ENCODE data around the gene ARHGEF28.

DNA sequence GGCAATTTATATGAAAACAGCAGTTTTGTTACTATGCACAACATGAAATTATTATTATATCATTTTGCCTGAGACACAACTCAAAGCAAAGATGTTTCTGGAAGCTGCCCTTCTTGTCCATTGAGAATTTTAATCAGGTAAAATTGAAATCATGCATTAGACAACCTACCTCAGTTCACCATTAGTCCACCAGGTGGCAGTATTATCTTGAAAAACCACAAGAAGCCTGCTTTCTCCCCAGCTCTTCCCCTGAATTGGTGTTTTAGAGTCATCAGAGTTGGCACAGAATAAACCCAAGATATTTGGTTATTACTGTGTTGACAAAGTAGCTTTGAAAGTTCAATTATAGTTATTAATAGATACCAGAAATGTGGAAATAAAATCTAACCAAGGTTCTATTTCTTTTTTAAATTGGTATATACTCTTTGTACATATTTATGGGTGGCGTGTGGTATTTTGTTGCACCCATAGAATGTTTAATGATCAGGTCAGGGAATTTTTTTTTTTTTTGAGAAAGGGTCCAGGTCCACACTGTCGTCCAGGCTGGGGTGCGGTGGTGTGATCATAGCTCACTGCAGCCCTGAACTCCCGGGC, 34.8 kb upstream of the ARHGEF28 start:
- no peak for TF ChIP-seq NFE2L2 (IDR thresholded peaks at IDR 0.05; ENCODE audit: low read depth, low read length)
- TF ChIP-seq POLR2A (IDR thresholded peaks at IDR 0.05; ENCODE audit: low read depth, low read length), result no peak
- peak; percentile 98 for TF ChIP-seq SMC3 (IDR thresholded peaks at IDR 0.05; ENCODE audit: low read depth, low read length)
- no peak for TF ChIP-seq RFX5 (IDR thresholded peaks at IDR 0.05; ENCODE audit: low read depth, low read length)
- TF ChIP-seq FOS (IDR thresholded peaks at IDR 0.05; ENCODE audit: low read depth, low read length), result no peak
- TF ChIP-seq, protein P1, sequence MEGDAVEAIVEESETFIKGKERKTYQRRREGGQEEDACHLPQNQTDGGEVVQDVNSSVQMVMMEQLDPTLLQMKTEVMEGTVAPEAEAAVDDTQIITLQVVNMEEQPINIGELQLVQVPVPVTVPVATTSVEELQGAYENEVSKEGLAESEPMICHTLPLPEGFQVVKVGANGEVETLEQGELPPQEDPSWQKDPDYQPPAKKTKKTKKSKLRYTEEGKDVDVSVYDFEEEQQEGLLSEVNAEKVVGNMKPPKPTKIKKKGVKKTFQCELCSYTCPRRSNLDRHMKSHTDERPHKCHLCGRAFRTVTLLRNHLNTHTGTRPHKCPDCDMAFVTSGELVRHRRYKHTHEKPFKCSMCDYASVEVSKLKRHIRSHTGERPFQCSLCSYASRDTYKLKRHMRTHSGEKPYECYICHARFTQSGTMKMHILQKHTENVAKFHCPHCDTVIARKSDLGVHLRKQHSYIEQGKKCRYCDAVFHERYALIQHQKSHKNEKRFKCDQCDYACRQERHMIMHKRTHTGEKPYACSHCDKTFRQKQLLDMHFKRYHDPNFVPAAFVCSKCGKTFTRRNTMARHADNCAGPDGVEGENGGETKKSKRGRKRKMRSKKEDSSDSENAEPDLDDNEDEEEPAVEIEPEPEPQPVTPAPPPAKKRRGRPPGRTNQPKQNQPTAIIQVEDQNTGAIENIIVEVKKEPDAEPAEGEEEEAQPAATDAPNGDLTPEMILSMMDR (conservative IDR thresholded peaks at IDR 0.05; ENCODE audit: low read depth, low read length), result peak; percentile 88
- TF ChIP-seq RCOR1 (IDR thresholded peaks at IDR 0.05; ENCODE audit: insufficient replicate concordance, low read length), result no peak
- TF ChIP-seq, protein P2, sequence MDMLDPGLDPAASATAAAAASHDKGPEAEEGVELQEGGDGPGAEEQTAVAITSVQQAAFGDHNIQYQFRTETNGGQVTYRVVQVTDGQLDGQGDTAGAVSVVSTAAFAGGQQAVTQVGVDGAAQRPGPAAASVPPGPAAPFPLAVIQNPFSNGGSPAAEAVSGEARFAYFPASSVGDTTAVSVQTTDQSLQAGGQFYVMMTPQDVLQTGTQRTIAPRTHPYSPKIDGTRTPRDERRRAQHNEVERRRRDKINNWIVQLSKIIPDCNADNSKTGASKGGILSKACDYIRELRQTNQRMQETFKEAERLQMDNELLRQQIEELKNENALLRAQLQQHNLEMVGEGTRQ (IDR thresholded peaks at IDR 0.05; ENCODE audit: low read depth, low read length), result no peak
- TF ChIP-seq BHLHE40 (IDR thresholded peaks at IDR 0.05; ENCODE audit: low read depth, low read length), result no peak
- no peak for TF ChIP-seq CEBPB (IDR thresholded peaks at IDR 0.05; ENCODE audit: low read depth, low read length)
- TF ChIP-seq RAD21 (IDR thresholded peaks at IDR 0.05; ENCODE audit: low read length), result peak; percentile 92
- TF ChIP-seq, protein P3, sequence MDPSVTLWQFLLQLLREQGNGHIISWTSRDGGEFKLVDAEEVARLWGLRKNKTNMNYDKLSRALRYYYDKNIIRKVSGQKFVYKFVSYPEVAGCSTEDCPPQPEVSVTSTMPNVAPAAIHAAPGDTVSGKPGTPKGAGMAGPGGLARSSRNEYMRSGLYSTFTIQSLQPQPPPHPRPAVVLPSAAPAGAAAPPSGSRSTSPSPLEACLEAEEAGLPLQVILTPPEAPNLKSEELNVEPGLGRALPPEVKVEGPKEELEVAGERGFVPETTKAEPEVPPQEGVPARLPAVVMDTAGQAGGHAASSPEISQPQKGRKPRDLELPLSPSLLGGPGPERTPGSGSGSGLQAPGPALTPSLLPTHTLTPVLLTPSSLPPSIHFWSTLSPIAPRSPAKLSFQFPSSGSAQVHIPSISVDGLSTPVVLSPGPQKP (IDR thresholded peaks at IDR 0.05; ENCODE audit: borderline replicate concordance, low read depth, low read length), result no peak
